OCI-M1 (cell line): ENCODE results near the gene CCNDBP1.
"Not testable (repeated sequence)": the region's sequence is repeated elsewhere in the genome, so short reads cannot be mapped to it uniquely, and the experiment has no call there.

ENCODE experiments used
- DNase-seq: peaks from one replicate; lab custom pipeline; 2025; lab: John Stamatoyannopoulos, UW

The CCNDBP1 gene

GRCh38 chr15:43193710-43194109 lies 8.5 kb downstream of the CCNDBP1 start:
- no peak for DNase-seq

- DNase-seq: no peak
Measured at GRCh38 chr15:43194795-43195194, 9.6 kb downstream of the CCNDBP1 start.

GRCh38 chr15:43196760-43197548 lies 11.8 kb downstream of the CCNDBP1 start:
- no peak for DNase-seq

GRCh38 chr15:43197773-43198172 lies 12.6 kb downstream of the CCNDBP1 start:
- DNase-seq: peak; percentile 43

GRCh38 chr15:43198556-43198955 lies 13.4 kb downstream of the CCNDBP1 start:
- DNase-seq: not testable (repeated sequence)

- no peak for DNase-seq
Measured at GRCh38 chr15:43198992-43199391, 13.8 kb downstream of the CCNDBP1 start.

- no peak for DNase-seq
Measured at GRCh38 chr15:43199945-43200488, 14.8 kb downstream of the CCNDBP1 start.

GRCh38 chr15:43204016-43204901 lies 19.1 kb downstream of the CCNDBP1 start:
- DNase-seq: peak; percentile 68

- no peak for DNase-seq
Measured at GRCh38 chr15:43206054-43206453, 20.9 kb downstream of the CCNDBP1 start.

GRCh38 chr15:43207024-43207423 lies 21.8 kb downstream of the CCNDBP1 start:
- no peak for DNase-seq

GRCh38 chr15:43208052-43209002 lies 23.1 kb downstream of the CCNDBP1 start:
- DNase-seq: no peak

- DNase-seq: peak; percentile 11
Measured at GRCh38 chr15:43209059-43209824, 24.0 kb downstream of the CCNDBP1 start.

GRCh38 chr15:43210172-43210745 lies 25.1 kb downstream of the CCNDBP1 start:
- DNase-seq: no peak

- DNase-seq: no peak
Measured at GRCh38 chr15:43210807-43211206, 25.6 kb downstream of the CCNDBP1 start.

- DNase-seq: no peak
Measured at GRCh38 chr15:43211224-43211735, 26.1 kb downstream of the CCNDBP1 start.

GRCh38 chr15:43212299-43212698 lies 27.1 kb downstream of the CCNDBP1 start:
- DNase-seq: no peak

GRCh38 chr15:43212951-43213350 lies 27.7 kb downstream of the CCNDBP1 start:
- no peak for DNase-seq

GRCh38 chr15:43213466-43213865 lies 28.3 kb downstream of the CCNDBP1 start:
- no peak for DNase-seq

GRCh38 chr15:43214169-43214568 lies 29.0 kb downstream of the CCNDBP1 start:
- no peak for DNase-seq

GRCh38 chr15:43214592-43215295 lies 29.5 kb downstream of the CCNDBP1 start:
- DNase-seq: no peak
